ENCODE data around the gene RFPL3.

GRCh38 chr22:32380991-32381390 is 23.3 kb downstream of the RFPL3 start:
- TF ChIP-seq CTCF (IDR thresholded peaks at IDR 0.05) (no peak), POLR2A (IDR thresholded peaks at IDR 0.05) (no peak)

All from Peyer's patch (tissue), 4 donors.